SHP77 (cell line): Measurements from ENCODE around the gene FYTTD1.
A peak's percentile ranks its signal among the peaks of the same experiment; 100 is the strongest.

ENCODE experiments used
- DNase-seq, 2 experiments: peaks; one replicate each; lab custom pipeline; 2025; lab: John Stamatoyannopoulos, UW

Gene FYTTD1

GRCh38 chr3:197737319-197737649 is 12.4 kb upstream of the FYTTD1 start:
- no peak for DNase-seq

GRCh38 chr3:197737749-197738462 is 11.8 kb upstream of the FYTTD1 start:
- no peak for DNase-seq

GRCh38 chr3:197742787-197743186 is 6.9 kb upstream of the FYTTD1 start:
- no peak for DNase-seq

- no peak for DNase-seq
Observed at GRCh38 chr3:197746209-197746608, 3.5 kb upstream of the FYTTD1 start.

GRCh38 chr3:197746801-197747237 is 2.9 kb upstream of the FYTTD1 start:
- DNase-seq, result no peak

GRCh38 chr3:197748597-197749314 is 927 bp upstream of the FYTTD1 start:
- DNase-seq, result no peak

GRCh38 chr3:197749315-197749600 is 425 bp upstream of the FYTTD1 start:
- peak; percentile 17 to 36 for DNase-seq

- peak; percentile 3 to 8 for DNase-seq
Observed at GRCh38 chr3:197750396-197750831, 731 bp downstream of the FYTTD1 start.

- DNase-seq, result no peak
Observed at GRCh38 chr3:197750858-197751737, 1.4 kb downstream of the FYTTD1 start.

- no peak for DNase-seq
Observed at GRCh38 chr3:197752107-197752506, 2.4 kb downstream of the FYTTD1 start.

GRCh38 chr3:197753263-197753662 is 3.6 kb downstream of the FYTTD1 start:
- DNase-seq, result no peak

GRCh38 chr3:197756704-197757103 is 7.0 kb downstream of the FYTTD1 start:
- DNase-seq, result no peak

- no peak for DNase-seq
Observed at GRCh38 chr3:197758512-197758911, 8.8 kb downstream of the FYTTD1 start.

- DNase-seq, result no peak
Observed at GRCh38 chr3:197761784-197762183, 12.1 kb downstream of the FYTTD1 start.

- no peak for DNase-seq
Observed at GRCh38 chr3:197775317-197775716, 25.6 kb downstream of the FYTTD1 start.

- DNase-seq, result no peak
Observed at GRCh38 chr3:197782230-197782629, 32.5 kb downstream of the FYTTD1 start.

- DNase-seq, result no peak
Observed at GRCh38 chr3:197784019-197784585, 34.4 kb downstream of the FYTTD1 start.

- no peak for DNase-seq
Observed at GRCh38 chr3:197787412-197787811, 37.7 kb downstream of the FYTTD1 start.

- DNase-seq, result no peak
Observed at GRCh38 chr3:197789309-197789708, 39.6 kb downstream of the FYTTD1 start.

GRCh38 chr3:197790033-197790432 is 40.4 kb downstream of the FYTTD1 start:
- no peak for DNase-seq

- DNase-seq, result peak; percentile 16 to 29
Observed at GRCh38 chr3:197791113-197791891, 41.6 kb downstream of the FYTTD1 start, which contains the start of gene LRCH3. Gene LRCH3, plus strand, starts transcription at chr3:197791254. Its CDS starts 25 bp downstream, at chr3:197791279.
